Thymus (tissue), 14 donors: ENCODE measurements around the gene CTNNBIP1. TPM values are rescaled to one million over a fixed set of nuclear protein-coding genes. Genes with fewer than 3 reads are reported as not detected.

Source experiments
- DNase-seq, 9 donors: peaks; one replicate each; pipeline ENCODE4 v3.0.0-alpha.2; 2013; ENCODE audit warnings: low spot score in 9 of 9, low read depth in 6 of 9, missing footprints in 1 of 9
- H3K27ac ChIP-seq, 2 donors: one replicate each; pipeline ENCODE4 v1.5.1; 2013; ENCODE audit warnings: control low read depth in 1 of 2, low read depth in 1 of 2, low read length in 1 of 2, mild to moderate bottlenecking in 1 of 2, moderate library complexity in 1 of 2
- H3K27me3 ChIP-seq, 2 donors: one replicate each; pipeline ENCODE4 v1.5.1; 2013; ENCODE audit warnings: low read length in 1 of 2; ENCODE audit not compliant: control insufficient read depth in 2 of 2, insufficient read depth in 1 of 2
- H3K36me3 ChIP-seq, 2 donors: one replicate each; pipeline ENCODE4 v1.5.1; 2013; ENCODE audit warnings: low read length in 1 of 2, mild to moderate bottlenecking in 1 of 2, moderate library complexity in 1 of 2; ENCODE audit not compliant: control insufficient read depth in 2 of 2, insufficient read depth in 2 of 2
- H3K4me1 ChIP-seq, 2 donors: one replicate each; pipeline ENCODE4 v1.5.1; 2013; ENCODE audit warnings: low read length in 2 of 2; ENCODE audit not compliant: control insufficient read depth in 2 of 2, insufficient read depth in 2 of 2
- H3K4me3 ChIP-seq, 2 donors: one replicate each; pipeline ENCODE4 v1.5.1; 2013; ENCODE audit warnings: low read length in 2 of 2, control low read depth in 1 of 2, mild to moderate bottlenecking in 1 of 2
- H3K9me3 ChIP-seq, 2 donors: one replicate each; pipeline ENCODE4 v1.5.1; 2013; ENCODE audit warnings: low read length in 1 of 2, mild to moderate bottlenecking in 1 of 2; ENCODE audit not compliant: control insufficient read depth in 2 of 2, insufficient read depth in 1 of 2
- WGBS: extraction: QIAGEN DNeasy Blood & Tissue Kit; methylation state at CpG from one replicate; pipeline ENCODE4 v1.1.7; 2013; 5-methylcytosine and 5-hydroxymethylcytosine counted together
- long read RNA-seq, 10 donors: transcript quantifications; one replicate each; lab custom pipeline, GENCODE V29; 2026
- polyA plus RNA-seq: library from polyadenylated mRNA; stranded (reverse); fragments of 200-250 nt; gene quantifications from one replicate; pipeline ENCODE4 v1.2.3, GENCODE V29; 2013
- total RNA-seq: library from RNA; stranded (reverse); fragments of 120-200 nt; gene quantifications from one replicate; pipeline ENCODE4 v1.2.4, GENCODE V29; 2013
- donor health status: healthy.

Gene CTNNBIP1
- 18.5 TPM for total RNA-seq
- 16.7 TPM for polyA plus RNA-seq
- long read RNA-seq, donor 1, partial matches to known transcripts: 0 of 2 reads
- long read RNA-seq, donor 1, other reads (novel, unspliced or antisense): 0 of 2 reads
- long read RNA-seq, donor 2, transcript CTNNBIP1-204 (5 exons, 1,206 nt): major isoform, 18 of 47 reads
- long read RNA-seq, donor 2, transcript CTNNBIP1-203 (6 exons, 3,000 nt): minor isoform, 6 of 47 reads
- long read RNA-seq, donor 2, partial matches to known transcripts: 22 of 47 reads
- long read RNA-seq, donor 2, other reads (novel, unspliced or antisense): 0 of 47 reads
- long read RNA-seq, donor 3, transcript CTNNBIP1-204 (5 exons, 1,206 nt): major isoform, 11 of 21 reads
- long read RNA-seq, donor 3, partial matches to known transcripts: 7 of 21 reads
- long read RNA-seq, donor 3, other reads (novel, unspliced or antisense): 0 of 21 reads
- long read RNA-seq, donor 4, transcript CTNNBIP1-204 (5 exons, 1,206 nt): major isoform, 6 of 6 reads
- long read RNA-seq, donor 4, partial matches to known transcripts: 0 of 6 reads
- long read RNA-seq, donor 4, other reads (novel, unspliced or antisense): 0 of 6 reads
- long read RNA-seq, donor 5, transcript CTNNBIP1-204 (5 exons, 1,206 nt): major isoform, 27 of 29 reads
- long read RNA-seq, donor 5, partial matches to known transcripts: 0 of 29 reads
- long read RNA-seq, donor 5, other reads (novel, unspliced or antisense): 0 of 29 reads
- long read RNA-seq, donor 6, transcript CTNNBIP1-204 (5 exons, 1,206 nt): major isoform, 19 of 25 reads
- long read RNA-seq, donor 6, partial matches to known transcripts: 5 of 25 reads
- long read RNA-seq, donor 6, other reads (novel, unspliced or antisense): 0 of 25 reads
- long read RNA-seq, donor 7, transcript CTNNBIP1-204 (5 exons, 1,206 nt): major isoform, 13 of 14 reads
- long read RNA-seq, donor 7, partial matches to known transcripts: 0 of 14 reads
- long read RNA-seq, donor 7, other reads (novel, unspliced or antisense): 0 of 14 reads
- long read RNA-seq, donor 8, transcript CTNNBIP1-204 (5 exons, 1,206 nt): major isoform, 13 of 13 reads
- long read RNA-seq, donor 8, partial matches to known transcripts: 0 of 13 reads
- long read RNA-seq, donor 8, other reads (novel, unspliced or antisense): 0 of 13 reads
- long read RNA-seq, donor 9, transcript CTNNBIP1-204 (5 exons, 1,206 nt): major isoform, 6 of 8 reads
- long read RNA-seq, donor 9, partial matches to known transcripts: 0 of 8 reads
- long read RNA-seq, donor 9, other reads (novel, unspliced or antisense): 0 of 8 reads
- long read RNA-seq, donor 10, transcript CTNNBIP1-204 (5 exons, 1,206 nt): major isoform, 11 of 12 reads
- long read RNA-seq, donor 10, partial matches to known transcripts: 0 of 12 reads
- long read RNA-seq, donor 10, other reads (novel, unspliced or antisense): 0 of 12 reads

- H3K36me3 ChIP-seq: no peaks in the 10 kb centered on the region
- DNase-seq: peak in 1 of 9 donors; percentile 98
- H3K27me3 ChIP-seq: no peaks in the 10 kb centered on the region
- under 1% methylated on average over 55 of the region's 55 CpGs for WGBS
- peaks cover 4 to 15% of the 10 kb centered on the region in 2 donors for H3K4me1 ChIP-seq
- peak within 1 kb of the TSS; percentile 98 for H3K27ac ChIP-seq
- H3K4me3 ChIP-seq: peak within 1 kb of the TSS; percentile 81 to 82
- H3K9me3 ChIP-seq: no peaks in the 10 kb centered on the region
Observed at GRCh38 chr1:9910076-9910422, at the start of gene CTNNBIP1. Gene CTNNBIP1, minus strand, starts transcription at chr1:9910269. Its CDS starts 38,205 bp downstream, at chr1:9872064.

DNA sequence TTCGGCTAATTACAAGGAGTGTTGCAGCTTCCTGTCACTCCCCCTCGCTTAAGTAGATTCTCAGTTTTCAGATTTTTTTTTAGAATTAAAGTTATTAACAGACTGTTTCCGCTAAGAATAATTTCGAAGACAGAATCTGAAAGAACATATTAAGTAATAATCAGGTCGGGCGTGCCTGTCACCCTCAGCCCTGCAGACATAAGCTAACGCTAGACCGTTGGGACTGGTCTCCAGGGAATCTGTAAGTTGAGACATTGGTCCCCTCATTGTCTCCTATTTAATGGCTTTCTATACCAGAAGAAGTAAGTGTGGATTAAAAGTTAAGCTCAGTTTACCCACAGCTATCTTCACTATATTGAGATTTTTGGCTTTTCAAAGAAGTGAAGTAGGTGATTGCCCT is 47.7 kb upstream of the CTNNBIP1 start:
- no peaks in the 10 kb centered on the region for H3K4me1 ChIP-seq
- no peaks in the 10 kb centered on the region for H3K36me3 ChIP-seq
- H3K27me3 ChIP-seq: no peaks in the 10 kb centered on the region
- WGBS: 98% methylated on average over 8 of the region's 8 CpGs
- H3K4me3 ChIP-seq: no peak overlapping the region
- H3K9me3 ChIP-seq: no peaks in the 10 kb centered on the region
- H3K27ac ChIP-seq: no peak overlapping the region
- DNase-seq: no peak

GRCh38 chr1:9946315-9946714 is 36.2 kb upstream of the CTNNBIP1 start:
- Histone ChIP-seq H3K36me3 (peaks cover 0 to 4% of the 10 kb centered on the region in 2 donors), H3K27ac (no peak overlapping the region), H3K4me1 (peaks cover 5 to 7% of the 10 kb centered on the region in 2 donors), H3K9me3 (no peaks in the 10 kb centered on the region), H3K4me3 (no peak overlapping the region), H3K27me3 (no peaks in the 10 kb centered on the region)
- WGBS: 98% methylated on average over 2 of the region's 2 CpGs
- no peak for DNase-seq

DNA sequence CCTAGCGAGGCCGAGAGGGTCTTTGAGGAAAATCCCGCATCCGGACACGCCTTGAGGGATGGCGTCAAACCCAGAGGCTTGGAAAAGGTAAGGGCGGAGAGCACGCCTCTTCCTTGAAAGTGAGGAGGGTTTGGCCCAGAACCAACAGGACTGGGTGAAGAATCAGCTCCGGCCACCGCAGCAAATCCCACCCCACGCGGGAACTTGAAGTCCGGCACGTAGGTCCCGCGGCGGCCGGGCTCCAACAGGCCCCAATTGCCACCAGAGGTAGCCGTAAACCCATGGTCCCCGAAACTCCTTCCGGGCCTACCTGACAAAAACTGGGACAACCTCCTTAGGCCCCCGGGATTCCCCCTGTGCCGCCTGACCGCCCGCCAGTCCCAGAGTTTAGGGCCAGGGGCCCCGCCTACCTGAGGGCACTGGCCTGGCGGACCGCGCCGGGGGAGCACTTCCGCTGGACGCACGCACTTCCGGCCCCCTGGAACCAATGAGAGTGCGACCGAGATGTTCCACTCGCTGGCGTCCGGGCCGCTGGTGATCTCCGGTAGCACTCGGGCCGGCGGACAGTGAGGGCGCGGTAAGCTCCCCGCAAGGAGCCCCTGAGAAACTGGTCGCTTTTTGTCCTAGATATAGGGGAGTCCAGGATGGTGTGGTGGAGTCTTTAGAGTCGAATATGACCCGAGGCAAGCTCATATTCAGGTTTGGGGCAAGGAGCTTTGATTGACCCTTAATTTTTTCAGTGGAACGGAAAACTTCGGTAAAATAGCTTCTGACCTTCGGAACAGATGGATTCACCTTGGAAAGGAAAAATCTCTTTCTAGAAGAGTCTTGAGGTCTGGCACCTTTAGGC is 33.1 kb upstream of the CTNNBIP1 start, which contains the start of the genes LZIC and NMNAT1:
Gene LZIC (minus strand): TSS at position 453 of the 850 bp plus-strand sequence. CDS start 6,772 bp downstream, outside the sequence.
Gene NMNAT1 (plus strand): TSS at position 537 of the 850 bp plus-strand sequence. CDS start 28,599 bp downstream, outside the sequence.
- DNase-seq: peak; percentile 61 to 92 (median 78)
- Histone ChIP-seq H3K27me3 (no peaks in the 10 kb centered on the region), H3K9me3 (no peaks in the 10 kb centered on the region), H3K4me1 (peaks cover 2 to 5% of the 10 kb centered on the region in 2 donors), H3K27ac (peak within 1 kb of the TSS; percentile 77 to 79), H3K4me3 (peak within 1 kb of the TSS; percentile 71 to 77), H3K36me3 (peaks cover 7 to 10% of the 10 kb centered on the region in 2 donors)
- WGBS: under 1% methylated on average over 53 of the region's 53 CpGs

- H3K27me3 ChIP-seq: no peaks in the 10 kb centered on the region
- H3K27ac ChIP-seq: peak overlapping the region; percentile 67 to 79
- WGBS: 1% methylated on average over 14 of the region's 14 CpGs
- peaks cover 2 to 5% of the 10 kb centered on the region in 2 donors for H3K4me1 ChIP-seq
- H3K9me3 ChIP-seq: no peaks in the 10 kb centered on the region
- peak overlapping the region; percentile 71 to 77 for H3K4me3 ChIP-seq
- DNase-seq: peak; percentile 27 to 81 (median 45)
- H3K36me3 ChIP-seq: peaks cover 7% of the 10 kb centered on the region in 2 donors
Observed at GRCh38 chr1:9942399-9942938, 32.4 kb upstream of the CTNNBIP1 start.

- Histone ChIP-seq H3K4me3 (no peak overlapping the region), H3K36me3 (peaks cover 23 to 44% of the 10 kb centered on the region in 2 donors), H3K9me3 (no peaks in the 10 kb centered on the region), H3K27me3 (no peaks in the 10 kb centered on the region), H3K4me1 (no peaks in the 10 kb centered on the region), H3K27ac (no peak overlapping the region)
- DNase-seq: no peak
- WGBS: 93% methylated on average over 15 of the region's 15 CpGs
Observed at GRCh38 chr1:9929431-9930385, 19.6 kb upstream of the CTNNBIP1 start.

DNA sequence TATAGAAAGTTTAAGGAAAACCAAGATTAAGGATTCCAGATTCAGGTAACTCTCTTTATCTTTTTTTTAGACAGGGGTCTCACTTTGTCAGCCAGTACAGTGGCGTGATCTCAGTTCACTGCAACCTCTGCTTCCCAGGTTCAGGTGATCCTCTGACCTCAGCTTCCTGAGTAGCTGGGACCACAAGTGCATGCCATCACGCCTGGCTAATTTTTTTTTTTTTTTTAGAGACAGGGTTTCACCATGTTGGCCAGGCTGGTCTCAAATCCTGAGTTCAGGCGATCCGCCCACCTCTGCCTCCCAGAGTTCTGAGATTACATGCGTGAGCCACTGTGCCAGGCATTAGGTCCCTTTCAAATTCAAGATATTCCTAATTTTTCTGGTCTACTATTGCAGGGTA is 17.2 kb upstream of the CTNNBIP1 start:
- no peak for DNase-seq
- H3K36me3 ChIP-seq: peaks cover 20 to 30% of the 10 kb centered on the region in 2 donors
- H3K27me3 ChIP-seq: no peaks in the 10 kb centered on the region
- H3K27ac ChIP-seq: no peak overlapping the region
- 89% methylated on average over 5 of the region's 5 CpGs for WGBS
- no peaks in the 10 kb centered on the region for H3K9me3 ChIP-seq
- no peaks in the 10 kb centered on the region for H3K4me1 ChIP-seq
- H3K4me3 ChIP-seq: no peak overlapping the region
